ENCODE results near the gene NME9. TPM values are rescaled to one million over a fixed set of nuclear protein-coding genes. Genes with fewer than 3 reads are reported as not detected.

The NME9 gene
- total and polyA plus RNA-seq, 8 donors = 0.47 to 3.5 (median 0.85) TPM

DNA sequence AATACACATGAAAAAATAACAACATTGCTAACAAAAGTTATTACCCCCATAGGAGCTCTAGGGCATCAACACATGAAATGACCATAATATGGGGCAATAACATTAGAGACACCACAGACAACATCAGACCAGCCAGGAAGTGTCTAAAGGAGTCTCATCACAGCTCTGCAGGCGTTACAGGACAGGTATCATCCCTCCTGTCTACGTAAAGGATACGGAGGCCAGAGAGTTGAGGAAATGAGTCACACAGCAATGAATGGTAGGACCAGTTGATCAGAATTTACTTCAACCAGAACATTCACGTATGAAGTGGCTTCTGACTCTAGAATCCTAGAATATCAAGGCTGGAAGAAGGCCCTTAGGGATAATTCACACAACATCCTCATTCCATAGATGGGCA, 1.8 kb downstream of the NME9 start:
- TF ChIP-seq, protein P1, sequence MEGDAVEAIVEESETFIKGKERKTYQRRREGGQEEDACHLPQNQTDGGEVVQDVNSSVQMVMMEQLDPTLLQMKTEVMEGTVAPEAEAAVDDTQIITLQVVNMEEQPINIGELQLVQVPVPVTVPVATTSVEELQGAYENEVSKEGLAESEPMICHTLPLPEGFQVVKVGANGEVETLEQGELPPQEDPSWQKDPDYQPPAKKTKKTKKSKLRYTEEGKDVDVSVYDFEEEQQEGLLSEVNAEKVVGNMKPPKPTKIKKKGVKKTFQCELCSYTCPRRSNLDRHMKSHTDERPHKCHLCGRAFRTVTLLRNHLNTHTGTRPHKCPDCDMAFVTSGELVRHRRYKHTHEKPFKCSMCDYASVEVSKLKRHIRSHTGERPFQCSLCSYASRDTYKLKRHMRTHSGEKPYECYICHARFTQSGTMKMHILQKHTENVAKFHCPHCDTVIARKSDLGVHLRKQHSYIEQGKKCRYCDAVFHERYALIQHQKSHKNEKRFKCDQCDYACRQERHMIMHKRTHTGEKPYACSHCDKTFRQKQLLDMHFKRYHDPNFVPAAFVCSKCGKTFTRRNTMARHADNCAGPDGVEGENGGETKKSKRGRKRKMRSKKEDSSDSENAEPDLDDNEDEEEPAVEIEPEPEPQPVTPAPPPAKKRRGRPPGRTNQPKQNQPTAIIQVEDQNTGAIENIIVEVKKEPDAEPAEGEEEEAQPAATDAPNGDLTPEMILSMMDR (IDR thresholded peaks at IDR 0.05) = no peak
- Histone ChIP-seq H3K36me3 (no peaks in the 10 kb centered on the region), H3K27me3 (no peaks in the 10 kb centered on the region), H3K9me3 (no peaks in the 10 kb centered on the region), H3K4me1 (peaks cover 0 to 6% (median 5%) of the 10 kb centered on the region in 3 donors), H3K27ac (no peak overlapping the region), H3K4me3 (no peak overlapping the region)
- no peak for FAIRE-seq
- no peak for DNase-seq
- no peak for ATAC-seq
- intact Hi-C loops (cut with DNase I) = no loop called here
- 85% methylated on average over 4 of the region's 4 CpGs for WGBS, 2 donors

DNA sequence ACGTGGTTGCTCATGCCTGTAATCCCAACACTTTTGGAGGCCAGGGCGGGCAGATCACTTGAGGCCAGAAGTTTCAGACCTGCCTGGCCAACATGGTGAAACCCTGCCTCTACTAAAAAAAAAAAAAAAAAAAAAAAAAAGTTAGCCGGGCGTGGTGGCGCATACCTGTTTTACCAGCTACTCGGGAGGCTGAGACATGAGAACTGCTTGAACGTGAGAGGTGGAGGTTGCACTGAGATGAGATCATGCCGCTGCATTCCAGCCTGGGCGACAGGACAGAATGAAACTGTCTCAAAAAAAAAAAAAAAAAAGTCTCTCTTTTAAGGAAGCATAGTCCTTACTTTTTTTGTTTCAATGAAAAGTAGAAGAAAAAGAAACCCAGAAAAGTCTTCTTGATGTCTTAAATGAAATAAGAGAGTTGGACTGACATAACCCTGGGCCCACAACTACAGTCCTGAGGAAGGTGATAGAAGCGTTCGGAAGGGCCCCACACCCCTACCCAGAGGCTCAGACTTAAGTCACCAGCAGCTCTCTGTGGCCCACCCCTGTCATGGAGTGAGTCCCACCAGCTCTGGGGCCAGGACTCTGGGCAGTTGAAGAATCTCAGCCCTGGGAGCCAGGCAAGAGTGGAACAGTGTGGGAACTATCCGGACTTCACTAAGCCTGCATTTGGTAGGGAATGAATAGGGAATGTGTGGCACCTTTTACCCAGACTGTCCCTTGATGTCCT, 2.6 kb downstream of the NME9 start:
- ATAC-seq = no peak
- Histone ChIP-seq H3K4me3 (no peak overlapping the region), H3K9me3 (no peaks in the 10 kb centered on the region), H3K4me1 (peaks cover 0 to 6% (median 5%) of the 10 kb centered on the region in 3 donors), H3K36me3 (no peaks in the 10 kb centered on the region), H3K27me3 (no peaks in the 10 kb centered on the region), H3K27ac (no peak overlapping the region)
- intact Hi-C loops (cut with DNase I) = no loop called here
- 92 to 94% methylated on average over 12 of the region's 12 CpGs for WGBS, 2 donors
- no peak for FAIRE-seq
- TF ChIP-seq, protein P1 (IDR thresholded peaks at IDR 0.05) = no peak
- no peak for DNase-seq

DNA sequence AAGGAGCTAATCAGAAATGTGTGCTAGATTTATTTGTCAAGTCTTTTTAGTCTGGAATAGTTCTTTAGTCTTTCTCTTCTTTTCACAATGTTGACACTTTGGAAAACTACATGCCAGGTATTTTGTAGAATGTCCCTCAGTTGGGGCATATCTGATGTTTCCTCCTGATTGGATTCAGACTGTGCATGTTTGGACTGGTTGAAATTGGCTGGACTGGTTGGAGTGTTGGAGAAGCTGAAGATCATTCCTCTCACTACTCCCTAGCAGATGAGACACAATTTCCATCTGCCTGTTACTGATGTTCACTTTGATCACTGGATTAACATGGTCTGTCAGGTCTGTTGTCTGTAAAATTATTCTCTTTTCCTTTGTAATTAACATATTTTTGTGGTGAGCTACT, 3.7 kb downstream of the NME9 start:
- intact Hi-C loops (cut with DNase I) = no loop called here
- TF ChIP-seq, protein P1 (IDR thresholded peaks at IDR 0.05) = no peak
- H3K4me3 ChIP-seq = no peak overlapping the region
- FAIRE-seq (no peak), ATAC-seq (no peak), DNase-seq (no peak)
- no peaks in the 10 kb centered on the region for H3K9me3 ChIP-seq
- H3K27me3 ChIP-seq = no peaks in the 10 kb centered on the region
- peaks cover 0 to 6% (median 5%) of the 10 kb centered on the region in 3 donors for H3K4me1 ChIP-seq
- H3K27ac ChIP-seq = no peak overlapping the region
- H3K36me3 ChIP-seq = no peaks in the 10 kb centered on the region

DNA sequence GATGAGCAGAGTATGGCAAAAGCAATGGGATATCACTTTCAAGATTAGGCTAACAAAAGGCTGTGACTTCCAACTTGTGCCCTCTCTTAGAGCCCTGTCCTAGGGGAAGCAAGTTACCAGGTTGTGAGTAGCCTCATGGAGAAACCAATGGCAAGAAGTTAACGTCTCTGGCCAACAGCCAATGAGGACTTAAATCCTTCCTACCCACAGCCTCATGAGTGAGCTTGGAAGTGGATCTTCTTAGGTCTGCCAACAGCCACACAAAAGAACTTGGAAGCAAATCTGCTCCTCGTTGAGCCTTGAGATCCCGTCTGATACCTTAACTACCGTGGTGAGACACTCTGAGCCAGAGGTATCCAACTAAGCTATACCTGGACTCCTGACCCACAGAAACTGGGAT, 5.7 kb downstream of the NME9 start:
- Histone ChIP-seq H3K9me3 (no peaks in the 10 kb centered on the region), H3K36me3 (no peaks in the 10 kb centered on the region), H3K4me1 (peaks cover 0 to 6% (median 5%) of the 10 kb centered on the region in 3 donors), H3K4me3 (no peak overlapping the region), H3K27ac (no peak overlapping the region), H3K27me3 (no peaks in the 10 kb centered on the region)
- TF ChIP-seq, protein P1 (IDR thresholded peaks at IDR 0.05) = no peak
- intact Hi-C loops (cut with DNase I) = no loop called here
- no peak for DNase-seq
- no peak for ATAC-seq
- 68 to 69% methylated on average over 4 of the region's 4 CpGs for WGBS, 2 donors
- no peak for FAIRE-seq

DNA sequence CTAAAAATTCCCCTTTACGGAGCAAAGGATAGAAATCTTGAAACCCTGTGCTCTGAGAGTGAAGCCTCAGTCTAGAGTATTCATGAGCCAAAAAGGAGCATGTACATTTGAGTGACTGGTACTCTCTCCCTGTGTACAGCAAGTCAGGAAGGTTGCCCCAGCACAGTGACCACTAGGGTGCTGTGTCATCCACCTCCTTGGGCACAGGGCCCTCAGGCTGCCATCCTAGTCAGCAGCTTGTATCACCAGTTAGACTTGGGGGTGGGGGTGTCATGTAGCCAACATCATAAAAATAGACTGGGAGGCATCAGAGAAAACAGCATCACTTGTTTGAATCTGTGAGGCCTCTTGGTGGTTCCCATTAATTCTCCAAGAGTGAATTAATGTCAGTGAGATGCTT, 12.0 kb downstream of the NME9 start:
- DNase-seq (no peak), ATAC-seq (no peak), FAIRE-seq (no peak)
- intact Hi-C loops (cut with DNase I) = no loop called here
- Histone ChIP-seq H3K27me3 (no peaks in the 10 kb centered on the region), H3K9me3 (no peaks in the 10 kb centered on the region), H3K36me3 (no peaks in the 10 kb centered on the region), H3K27ac (no peak overlapping the region), H3K4me3 (no peak overlapping the region), H3K4me1 (no peaks in the 10 kb centered on the region)
- TF ChIP-seq, protein P1 (IDR thresholded peaks at IDR 0.05) = no peak
- WGBS, 2 donors = 77 to 88% methylated on average over 1 of the region's 1 CpG
